ENCODE measurements around the gene PAPPA2. TPM values are rescaled to one million over a fixed set of nuclear protein-coding genes. Genes with fewer than 3 reads are reported as not detected.
"Not testable (repeated sequence)": the region's sequence is repeated elsewhere in the genome, so short reads cannot be mapped to it uniquely, and the experiment has no call there.

Gene PAPPA2
- total and polyA plus RNA-seq, 5 donors from 2014 or later, result 0.06 to 0.12 TPM; not detected in 3

DNA sequence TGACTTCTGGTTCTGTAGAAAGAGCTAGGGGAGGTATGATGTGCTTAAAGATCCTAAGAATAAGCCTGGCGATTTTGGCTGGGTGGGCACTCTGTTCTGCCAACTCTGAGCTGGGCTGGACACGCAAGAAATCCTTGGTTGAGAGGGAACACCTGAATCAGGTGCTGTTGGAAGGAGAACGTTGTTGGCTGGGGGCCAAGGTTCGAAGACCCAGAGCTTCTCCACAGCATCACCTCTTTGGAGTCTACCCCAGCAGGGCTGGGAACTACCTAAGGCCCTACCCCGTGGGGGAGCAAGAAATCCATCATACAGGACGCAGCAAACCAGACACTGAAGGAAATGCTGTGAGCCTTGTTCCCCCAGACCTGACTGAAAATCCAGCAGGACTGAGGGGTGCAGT lies 93.3 kb downstream of the PAPPA2 start:
- Histone ChIP-seq H3K36me3 (ENCODE audit: control insufficient read depth, insufficient read depth, low read length) (no peaks in the 10 kb centered on the region), H3K27ac (ENCODE audit: insufficient read depth, low read length, poor library complexity, severe bottlenecking) (no peak overlapping the region), H3K9me3 (ENCODE audit: control insufficient read depth in 2 of 2, low read length in 2 of 2) (no peaks in the 10 kb centered on the region), H3K27me3 (ENCODE audit: control insufficient read depth, insufficient read depth, low read length) (no peaks in the 10 kb centered on the region), H3K4me1 (ENCODE audit: control insufficient read depth, insufficient read depth, low read length, poor library complexity, severe bottlenecking) (no peaks in the 10 kb centered on the region), H3K4me3 (ENCODE audit: low read depth, low read length) (no peak overlapping the region)
- Mint-ChIP-seq H3K9me3 (peaks cover 0 to 10% (median 2%) of the 10 kb centered on the region in 7 donors), H3K36me3 (no peaks in the 10 kb centered on the region), H3K27me3 (peaks cover 18% of the 10 kb centered on the region), H3K27ac (no peak overlapping the region), H3K4me3 (peak overlapping the region in 1 of 4 donors; percentile 40), H3K4me1 (no peaks in the 10 kb centered on the region)
- no peak for ATAC-seq (ENCODE audit: low read depth in 2 of 2)
- no peak for DNase-seq

- Histone ChIP-seq H3K36me3 (ENCODE audit: control insufficient read depth, insufficient read depth, low read length) (no peaks in the 10 kb centered on the region), H3K4me1 (ENCODE audit: control insufficient read depth, insufficient read depth, low read length, poor library complexity, severe bottlenecking) (no peaks in the 10 kb centered on the region), H3K27ac (ENCODE audit: insufficient read depth, low read length, poor library complexity, severe bottlenecking) (no peak overlapping the region), H3K4me3 (ENCODE audit: low read depth, low read length) (no peak overlapping the region), H3K9me3 (ENCODE audit: control insufficient read depth in 2 of 2, low read length in 2 of 2) (no peaks in the 10 kb centered on the region), H3K27me3 (ENCODE audit: control insufficient read depth, insufficient read depth, low read length) (no peaks in the 10 kb centered on the region)
- Mint-ChIP-seq H3K27me3 (peaks cover 9% of the 10 kb centered on the region), H3K9me3 (peaks cover 0 to 8% (median 0%) of the 10 kb centered on the region in 7 donors), H3K4me1 (no peaks in the 10 kb centered on the region), H3K36me3 (no peaks in the 10 kb centered on the region), H3K27ac (no peak overlapping the region), H3K4me3 (no peak overlapping the region)
- DNase-seq, result no peak
- no peak for ATAC-seq (ENCODE audit: low read depth in 2 of 2)
Observed at GRCh38 chr1:176557543-176558258, 94.7 kb downstream of the PAPPA2 start.

DNA sequence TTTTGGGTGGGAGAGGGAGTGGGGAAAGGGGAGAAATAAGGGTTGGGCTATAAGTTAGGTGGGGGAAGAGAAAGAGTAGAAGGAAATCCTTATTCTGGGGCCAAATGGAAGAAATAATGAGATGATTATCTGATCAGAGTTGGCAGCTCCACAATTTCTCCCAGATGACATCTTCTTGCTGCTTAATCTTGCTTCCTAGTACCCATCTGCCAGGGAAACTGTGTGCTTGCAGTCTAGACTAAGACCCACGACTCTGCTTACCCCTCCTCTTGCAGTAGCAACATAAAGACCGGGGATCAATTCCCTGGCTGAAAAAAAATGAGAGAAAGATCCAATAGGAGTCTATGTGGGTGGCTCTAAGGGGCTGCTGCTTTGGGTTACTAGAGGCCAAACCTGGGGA lies 95.6 kb downstream of the PAPPA2 start:
- no peak overlapping the region for H3K4me3 Mint-ChIP-seq
- Histone ChIP-seq H3K27me3 (ENCODE audit: control insufficient read depth, insufficient read depth, low read length) (no peaks in the 10 kb centered on the region), H3K9me3 (ENCODE audit: control insufficient read depth in 2 of 2, low read length in 2 of 2) (no peaks in the 10 kb centered on the region), H3K4me1 (ENCODE audit: control insufficient read depth, insufficient read depth, low read length, poor library complexity, severe bottlenecking) (no peaks in the 10 kb centered on the region), H3K36me3 (ENCODE audit: control insufficient read depth, insufficient read depth, low read length) (no peaks in the 10 kb centered on the region), H3K4me3 (ENCODE audit: low read depth, low read length) (no peak overlapping the region), H3K27ac (ENCODE audit: insufficient read depth, low read length, poor library complexity, severe bottlenecking) (no peak overlapping the region)
- DNase-seq (no peak), ATAC-seq (ENCODE audit: low read depth in 2 of 2) (no peak)
- H3K36me3 Mint-ChIP-seq, result no peaks in the 10 kb centered on the region
- H3K4me1 Mint-ChIP-seq, result no peaks in the 10 kb centered on the region
- peaks cover 0 to 8% (median 0%) of the 10 kb centered on the region in 7 donors for H3K9me3 Mint-ChIP-seq
- no peak overlapping the region for H3K27ac Mint-ChIP-seq
- H3K27me3 Mint-ChIP-seq, result peaks cover 8% of the 10 kb centered on the region

DNA sequence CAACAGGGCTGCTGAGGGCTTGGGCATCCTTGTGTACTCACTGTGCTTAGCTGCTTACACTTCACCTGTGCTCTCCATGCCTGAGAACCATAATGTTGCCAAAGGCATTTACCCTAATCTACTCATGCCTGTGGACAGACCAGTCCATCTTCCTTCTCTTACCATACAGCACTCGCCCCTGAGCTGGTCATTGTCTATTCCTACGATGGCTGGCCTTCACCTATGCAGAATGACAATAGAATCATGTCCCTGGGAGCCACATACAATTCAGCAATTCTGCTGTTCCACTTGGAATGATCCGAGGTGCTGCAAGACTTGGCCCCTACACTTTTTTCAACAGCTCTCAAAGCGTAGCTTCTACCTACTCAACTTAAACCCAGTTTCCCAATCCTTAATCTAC lies 96.5 kb downstream of the PAPPA2 start:
- DNase-seq (no peak), ATAC-seq (ENCODE audit: low read depth in 2 of 2) (no peak)
- no peaks in the 10 kb centered on the region for H3K36me3 Mint-ChIP-seq
- Histone ChIP-seq H3K4me3 (ENCODE audit: low read depth, low read length) (no peak overlapping the region), H3K36me3 (ENCODE audit: control insufficient read depth, insufficient read depth, low read length) (no peaks in the 10 kb centered on the region), H3K27me3 (ENCODE audit: control insufficient read depth, insufficient read depth, low read length) (no peaks in the 10 kb centered on the region), H3K4me1 (ENCODE audit: control insufficient read depth, insufficient read depth, low read length, poor library complexity, severe bottlenecking) (no peaks in the 10 kb centered on the region), H3K9me3 (ENCODE audit: control insufficient read depth in 2 of 2, low read length in 2 of 2) (no peaks in the 10 kb centered on the region), H3K27ac (ENCODE audit: insufficient read depth, low read length, poor library complexity, severe bottlenecking) (no peak overlapping the region)
- peaks cover 4% of the 10 kb centered on the region for H3K27me3 Mint-ChIP-seq
- peaks cover 0 to 8% (median 0%) of the 10 kb centered on the region in 7 donors for H3K9me3 Mint-ChIP-seq
- no peak overlapping the region for H3K4me3 Mint-ChIP-seq
- H3K27ac Mint-ChIP-seq, result no peak overlapping the region
- H3K4me1 Mint-ChIP-seq, result no peaks in the 10 kb centered on the region

DNA sequence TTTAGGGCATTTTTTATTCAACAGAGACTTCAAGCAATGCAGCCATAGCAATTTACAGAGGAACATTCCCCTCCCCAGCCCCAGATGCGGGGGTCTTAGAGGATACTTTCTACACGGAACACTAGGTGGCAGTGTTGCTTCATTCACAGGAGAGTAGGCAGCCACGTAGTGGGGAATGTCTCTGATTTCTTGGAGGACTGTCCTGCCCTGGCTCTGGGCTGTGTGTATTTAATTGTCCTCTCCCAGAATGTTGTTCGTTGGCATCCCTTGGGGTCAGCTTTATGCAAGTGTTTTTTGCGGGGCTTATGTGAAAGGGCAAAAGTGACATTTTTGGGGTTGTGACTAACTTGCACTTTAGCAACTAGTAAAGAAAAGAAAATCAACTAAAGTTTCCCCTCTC lies 96.9 kb downstream of the PAPPA2 start:
- H3K9me3 ChIP-seq (ENCODE audit: control insufficient read depth in 2 of 2, low read length in 2 of 2), result no peaks in the 10 kb centered on the region
- Mint-ChIP-seq H3K27me3 (peaks cover 4% of the 10 kb centered on the region), H3K4me1 (no peaks in the 10 kb centered on the region), H3K27ac (no peak overlapping the region), H3K9me3 (peaks cover 0 to 6% (median 0%) of the 10 kb centered on the region in 7 donors), H3K4me3 (no peak overlapping the region), H3K36me3 (no peaks in the 10 kb centered on the region)
- ATAC-seq (ENCODE audit: low read depth in 2 of 2) (no peak), DNase-seq (peak in 1 of 3 donors; percentile 30)
- no peaks in the 10 kb centered on the region for H3K36me3 ChIP-seq (ENCODE audit: control insufficient read depth, insufficient read depth, low read length)
- no peaks in the 10 kb centered on the region for H3K27me3 ChIP-seq (ENCODE audit: control insufficient read depth, insufficient read depth, low read length)
- H3K27ac ChIP-seq (ENCODE audit: insufficient read depth, low read length, poor library complexity, severe bottlenecking), result no peak overlapping the region
- H3K4me1 ChIP-seq (ENCODE audit: control insufficient read depth, insufficient read depth, low read length, poor library complexity, severe bottlenecking), result no peaks in the 10 kb centered on the region
- H3K4me3 ChIP-seq (ENCODE audit: low read depth, low read length), result no peak overlapping the region

GRCh38 chr1:176560681-176561080 lies 97.7 kb downstream of the PAPPA2 start:
- ATAC-seq (ENCODE audit: low read depth in 2 of 2) (no peak), DNase-seq (no peak)
- Mint-ChIP-seq H3K4me3 (no peak overlapping the region), H3K27ac (no peak overlapping the region), H3K27me3 (peaks cover 4% of the 10 kb centered on the region), H3K4me1 (no peaks in the 10 kb centered on the region), H3K36me3 (no peaks in the 10 kb centered on the region), H3K9me3 (peaks cover 0 to 3% (median 0%) of the 10 kb centered on the region in 7 donors)
- no peak overlapping the region for H3K4me3 ChIP-seq (ENCODE audit: low read depth, low read length)
- no peaks in the 10 kb centered on the region for H3K27me3 ChIP-seq (ENCODE audit: control insufficient read depth, insufficient read depth, low read length)
- no peaks in the 10 kb centered on the region for H3K4me1 ChIP-seq (ENCODE audit: control insufficient read depth, insufficient read depth, low read length, poor library complexity, severe bottlenecking)
- no peaks in the 10 kb centered on the region for H3K36me3 ChIP-seq (ENCODE audit: control insufficient read depth, insufficient read depth, low read length)
- no peaks in the 10 kb centered on the region for H3K9me3 ChIP-seq (ENCODE audit: control insufficient read depth in 2 of 2, low read length in 2 of 2)
- H3K27ac ChIP-seq (ENCODE audit: insufficient read depth, low read length, poor library complexity, severe bottlenecking), result no peak overlapping the region

DNA sequence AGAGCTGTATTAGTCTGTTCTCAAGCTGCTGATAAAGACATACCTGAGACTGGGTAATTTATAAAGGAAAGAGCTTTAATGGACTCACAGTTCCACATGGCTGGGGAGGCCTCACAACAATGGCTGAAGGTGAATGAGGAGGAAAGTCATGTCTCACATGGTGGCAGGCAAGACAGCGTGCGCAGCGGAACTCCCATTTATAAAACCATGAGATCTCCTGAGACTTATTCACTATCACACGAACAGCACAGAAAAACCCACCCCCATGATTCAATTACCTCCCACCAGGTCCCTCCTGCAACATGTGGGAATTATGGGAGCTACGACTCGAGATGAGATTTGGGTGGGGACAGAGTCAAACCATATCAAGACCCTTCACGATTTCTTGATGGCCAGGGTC lies 98.8 kb downstream of the PAPPA2 start:
- DNase-seq, result not testable (repeated sequence)

More for the DNA sequence above, 98.8 kb downstream of the PAPPA2 start:
- not testable (repeated sequence) for H3K9me3 ChIP-seq (ENCODE audit: control insufficient read depth in 2 of 2, low read length in 2 of 2); H3K9me3 Mint-ChIP-seq; H3K27me3 ChIP-seq (ENCODE audit: control insufficient read depth, insufficient read depth, low read length); H3K4me1 Mint-ChIP-seq; H3K4me1 ChIP-seq (ENCODE audit: control insufficient read depth, insufficient read depth, low read length, poor library complexity, severe bottlenecking); H3K27ac Mint-ChIP-seq; H3K4me3 ChIP-seq (ENCODE audit: low read depth, low read length); H3K27me3 Mint-ChIP-seq; H3K27ac ChIP-seq (ENCODE audit: insufficient read depth, low read length, poor library complexity, severe bottlenecking); H3K36me3 ChIP-seq (ENCODE audit: control insufficient read depth, insufficient read depth, low read length); ATAC-seq (ENCODE audit: low read depth in 2 of 2); H3K4me3 Mint-ChIP-seq; H3K36me3 Mint-ChIP-seq
